SK-N-SH (cell line): ENCODE data around the gene PDXDC1. TPM values are rescaled to one million over a fixed set of nuclear protein-coding genes. Genes with fewer than 3 reads are reported as not detected.

Experiments
- CTCF ChIA-PET: fragments of 300-600, 350-600 bp; formaldehyde crosslinking; extraction: SDS; loops from one replicate; lab custom pipeline; 2021; lab: Yijun Ruan, JAX
- POLR2A ChIA-PET: fragments of 350-600 bp; sonication (Branson Sonifier 250); formaldehyde crosslinking; extraction: SDS; loops from one replicate; lab custom pipeline; 2020; ENCODE audit warnings: antibody characterized with exemption, inconsistent platforms; lab: Yijun Ruan, JAX
- DNase-seq: peaks from one replicate; pipeline ENCODE4 v3.0.0; 2012
- H2AFZ ChIP-seq: fragments of 200-600 bp; sonication (generic); 2 replicates; pipeline ENCODE4 v1.8.1; 2016; ENCODE audit warnings: antibody characterized with exemption, mild to moderate bottlenecking, low read depth
- H3F3A ChIP-seq: fragments of 200-600 bp; sonication (generic); replicated peaks from 2 replicates; pipeline ENCODE3; 2016; ENCODE audit warnings: antibody characterized with exemption, mild to moderate bottlenecking; ENCODE audit not compliant: insufficient read depth
- H3K27ac ChIP-seq, 2 experiments: fragments of 200-500 bp in 1 of 2; fragments of 200-600 bp in 1 of 2; sonication (Bioruptor generic) in 1 of 2; sonication (generic), shearing (Covaris generic) in 1 of 2; 2 replicates each; pipeline versions ENCODE4 v1.5.1 to v1.6.1; 2014 to 2016; ENCODE audit warnings: low read depth in 2 of 2, inconsistent platforms in 1 of 2, low read length in 1 of 2, mild to moderate bottlenecking in 1 of 2, mixed read lengths in 1 of 2
- H3K27me3 ChIP-seq: fragments of 200-600 bp; sonication (generic), shearing (Covaris generic); 2 replicates; pipeline ENCODE4 v1.6.1; 2016; ENCODE audit warnings: mixed run types; ENCODE audit not compliant: insufficient read depth
- H3K36me3 ChIP-seq, 2 experiments: fragments of 200-500 bp in 1 of 2; fragments of 200-600 bp in 1 of 2; sonication (Bioruptor generic) in 1 of 2; sonication (generic) in 1 of 2; replicated peaks in 1 of 2; 2 replicates each; pipeline versions ENCODE3 to v1.5.1; 2014 to 2016; ENCODE audit warnings: low read length in 1 of 2, mild to moderate bottlenecking in 1 of 2; ENCODE audit not compliant: insufficient read depth in 2 of 2, control insufficient read depth in 1 of 2
- H3K4me1 ChIP-seq, 2 experiments: fragments of 200-500 bp in 1 of 2; fragments of 200-600 bp in 1 of 2; sonication (Bioruptor generic) in 1 of 2; sonication (generic), shearing (Covaris generic) in 1 of 2; 2 replicates each; pipeline versions ENCODE4 v1.5.1 to v1.6.1; 2014 to 2016; ENCODE audit warnings: low read depth in 1 of 2, low read length in 1 of 2, mixed run types in 1 of 2; ENCODE audit not compliant: insufficient read depth in 2 of 2, control insufficient read depth in 1 of 2
- H3K4me2 ChIP-seq: fragments of 200-600 bp; sonication (generic), shearing (Covaris generic); 2 replicates; pipeline ENCODE4 v1.6.1; 2017; ENCODE audit warnings: mixed run types
- H3K4me3 ChIP-seq, 2 experiments: fragments of 200-500 bp in 1 of 2; fragments of 200-600 bp in 1 of 2; sonication (Bioruptor generic) in 1 of 2; sonication (generic), shearing (Covaris generic) in 1 of 2; 2 replicates each; pipeline versions ENCODE4 v1.5.1 to v1.8.1; 2014 to 2016; ENCODE audit warnings: low read depth in 2 of 2, inconsistent platforms in 1 of 2, low read length in 1 of 2, mild to moderate bottlenecking in 1 of 2, mixed read lengths in 1 of 2, moderate library complexity in 1 of 2
- H3K79me2 ChIP-seq: fragments of 200-600 bp; sonication (generic); 2 replicates; pipeline ENCODE4 v1.8.1; 2017; ENCODE audit warnings: mild to moderate bottlenecking; ENCODE audit not compliant: insufficient read depth
- H3K9ac ChIP-seq: fragments of 200-600 bp; sonication (generic); 2 replicates; pipeline ENCODE4 v1.6.1; 2017; ENCODE audit warnings: mixed run types
- H3K9me2 ChIP-seq: fragments of 200-600 bp; sonication (generic); 2 replicates; pipeline ENCODE4 v1.6.1; 2017; ENCODE audit warnings: mixed run types
- H3K9me3 ChIP-seq: fragments of 200-600 bp; sonication (generic); 2 replicates; pipeline ENCODE4 v1.6.1; 2017; ENCODE audit warnings: mixed run types, mild to moderate bottlenecking, moderate library complexity
- H4K20me1 ChIP-seq: fragments of 200-600 bp; sonication (generic); 2 replicates; pipeline ENCODE4 v1.6.1; 2017; ENCODE audit warnings: mild to moderate bottlenecking, mixed run types; ENCODE audit not compliant: insufficient read depth
- CHD2 ChIP-seq: fragments of 150-350 bp; IDR thresholded peaks from 2 replicates; pipeline ENCODE4 v1.6.1; 2018; ENCODE audit warnings: low read length; ENCODE audit not compliant: partially characterized antibody
- ELF1 ChIP-seq: IDR thresholded peaks from 2 replicates; pipeline ENCODE4 v1.4.0; 2012
- EZH2phosphoT487 ChIP-seq: fragments of 200-600 bp; sonication (generic); IDR thresholded peaks from 2 replicates; pipeline ENCODE4 v1.6.1; 2017; ENCODE audit warnings: low read depth, mixed run types, mild to moderate bottlenecking, antibody characterized with exemption, moderate library complexity, borderline replicate concordance
- FOXJ3 ChIP-seq: sonication (generic); formaldehyde crosslinking; IDR thresholded peaks from 2 replicates; pipeline ENCODE4 v1.5.1; 2020; ENCODE audit warnings: mild to moderate bottlenecking, missing genetic modification reagents
- GABPA ChIP-seq: IDR thresholded peaks from 2 replicates; pipeline ENCODE4 v1.4.0; 2012; ENCODE audit warnings: low read depth, mild to moderate bottlenecking
- PBX3 ChIP-seq: IDR thresholded peaks from 2 replicates; pipeline ENCODE4; 2012
- POLR2AphosphoS5 ChIP-seq: IDR thresholded peaks from 2 replicates; pipeline ENCODE4 v1.6.1; 2012; ENCODE audit warnings: low read depth, low read length
- RCOR1 ChIP-seq: fragments of 150-350 bp; IDR thresholded peaks from 2 replicates; pipeline ENCODE4 v1.6.1; 2017; ENCODE audit warnings: antibody characterized with exemption, low read length
- REST ChIP-seq: IDR thresholded peaks from 2 replicates; pipeline ENCODE4 v1.6.1; 2012; ENCODE audit warnings: mild to moderate bottlenecking, low read depth, low read length, moderate library complexity
- TAF1 ChIP-seq: IDR thresholded peaks from 2 replicates; pipeline ENCODE4 v1.6.1; 2012; ENCODE audit warnings: low read depth, mild to moderate bottlenecking, low read length, moderate library complexity, borderline replicate concordance
- TCF12 ChIP-seq: IDR thresholded peaks from 2 replicates; pipeline ENCODE4 v1.4.0; 2012
- YY1 ChIP-seq: IDR thresholded peaks from 2 replicates; pipeline ENCODE4 v1.4.0; 2012; ENCODE audit warnings: low read depth, mild to moderate bottlenecking
- WGBS: methylation state at CpG from one replicate; pipeline ENCODE4 v1.1.6; 2017; ENCODE audit warnings: low lambda C conversion rate; 5-methylcytosine and 5-hydroxymethylcytosine counted together
- polyA plus RNA-seq, 3 experiments: library from polyadenylated mRNA; depleted of rRNA; stranded (reverse); fragments of >200 nt; gene quantifications; 2 replicates each; pipeline ENCODE4 v1.2.3, GENCODE V29; 2012
- TF ChIP-seq, protein P1 (sequence below): IDR thresholded peaks from 2 replicates; pipeline ENCODE4 v1.4.0; 2012; ENCODE audit warnings: low read depth, borderline replicate concordance

PDXDC1 gene
- polyA plus RNA-seq, 1 of the 3 experiments (the other 2 are of a cell fraction) = 37.4 TPM

DNA sequence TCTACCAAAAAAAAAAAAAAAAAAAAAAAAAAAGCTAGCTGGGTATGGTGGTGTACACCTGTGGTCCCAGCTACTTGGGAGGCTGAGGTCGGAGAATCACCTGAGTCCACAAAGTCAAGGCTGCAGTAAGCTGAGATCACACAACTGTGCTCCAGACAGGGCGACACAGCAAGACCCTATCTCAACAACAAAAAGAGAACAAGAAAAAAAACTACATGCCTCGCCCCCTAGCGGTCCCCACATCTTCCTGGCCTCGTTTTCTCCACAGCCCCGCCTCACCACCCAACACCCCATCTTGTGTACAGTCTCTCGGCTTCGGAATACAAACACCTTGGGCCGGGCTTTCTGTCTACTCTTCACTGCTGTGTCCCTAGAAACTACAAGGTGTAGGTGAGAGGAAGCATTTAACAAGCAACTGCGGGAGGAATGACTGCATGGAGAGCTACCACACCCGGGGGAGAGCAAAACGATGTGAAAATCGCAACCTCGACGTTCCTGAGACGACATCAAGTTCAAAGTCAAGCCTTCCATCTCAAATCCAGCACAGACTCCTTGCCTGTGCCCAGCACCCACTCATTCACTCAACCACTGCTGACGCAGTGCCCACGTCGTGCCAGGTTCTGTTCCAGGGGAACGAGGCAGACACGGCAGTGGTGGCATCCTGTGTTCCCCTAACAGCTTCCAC, 72.0 kb downstream of the PDXDC1 start:
- Histone ChIP-seq H3K9me2 (no peaks in the 10 kb centered on the region), H2AFZ (no peak overlapping the region), H4K20me1 (0 out of 2 replicates have a peak, but pooled peaks cover 13% of the 10 kb centered on the region), H3K9ac (no peak overlapping the region), H3K79me2 (peaks cover 52% of the 10 kb centered on the region; the same call in 1 of the 2 replicates), H3K27ac (no peak overlapping the region), H3K27me3 (no peaks in the 10 kb centered on the region), H3K9me3 (no peaks in the 10 kb centered on the region), H3K36me3 (peaks cover 2 to 17% of the 10 kb centered on the region in 2 experiments), H3K4me3 (no peak overlapping the region), H3F3A (peaks cover 7% of the 10 kb centered on the region), H3K4me1 (no peaks in the 10 kb centered on the region), H3K4me2 (no peak overlapping the region)
- 94% methylated on average over 21 of the region's 21 CpGs for WGBS
- TF ChIP-seq RCOR1 = no peak
- TF ChIP-seq TCF12 = no peak
- TF ChIP-seq EZH2phosphoT487 = no peak
- TF ChIP-seq, protein P1, sequence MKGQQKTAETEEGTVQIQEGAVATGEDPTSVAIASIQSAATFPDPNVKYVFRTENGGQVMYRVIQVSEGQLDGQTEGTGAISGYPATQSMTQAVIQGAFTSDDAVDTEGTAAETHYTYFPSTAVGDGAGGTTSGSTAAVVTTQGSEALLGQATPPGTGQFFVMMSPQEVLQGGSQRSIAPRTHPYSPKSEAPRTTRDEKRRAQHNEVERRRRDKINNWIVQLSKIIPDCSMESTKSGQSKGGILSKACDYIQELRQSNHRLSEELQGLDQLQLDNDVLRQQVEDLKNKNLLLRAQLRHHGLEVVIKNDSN = no peak
- no peak for TF ChIP-seq GABPA
- no peak for TF ChIP-seq CHD2
- no peak for TF ChIP-seq REST
- TF ChIP-seq TAF1 = no peak
- TF ChIP-seq PBX3 = no peak
- no peak for TF ChIP-seq YY1
- no peak for TF ChIP-seq FOXJ3 (CRISPR knock-in tag)
- no peak for TF ChIP-seq ELF1
- TF ChIP-seq POLR2AphosphoS5 = no peak
- ChIA-PET CTCF (no interaction called here), POLR2A (no interaction called here)
- no peak for DNase-seq
